Skeletal muscle tissue (tissue), 4 donors: ENCODE data around the gene MXD1. TPM values are rescaled to one million over a fixed set of nuclear protein-coding genes. Genes with fewer than 3 reads are reported as not detected.
"Not testable (repeated sequence)": the region's sequence is repeated elsewhere in the genome, so short reads cannot be mapped to it uniquely, and the experiment has no call there.

ENCODE experiments used
- H3K27ac ChIP-seq: one replicate; pipeline ENCODE4 v1.7.0; 2013; ENCODE audit warnings: mild to moderate bottlenecking, low read depth, low read length, inconsistent platforms
- H3K27me3 ChIP-seq, 3 donors: one replicate each; pipeline ENCODE4 v1.7.0; 2013; ENCODE audit warnings: low read length in 3 of 3; ENCODE audit not compliant: control insufficient read depth in 3 of 3, insufficient read depth in 3 of 3
- H3K36me3 ChIP-seq, 3 donors: one replicate each; pipeline ENCODE4 v1.7.0; 2013; ENCODE audit warnings: low read length in 3 of 3; ENCODE audit not compliant: control insufficient read depth in 3 of 3, insufficient read depth in 3 of 3
- H3K4me1 ChIP-seq, 3 donors: one replicate each; pipeline ENCODE4 v1.7.0; 2013; ENCODE audit warnings: low read length in 3 of 3, mild to moderate bottlenecking in 3 of 3; ENCODE audit not compliant: control insufficient read depth in 3 of 3, insufficient read depth in 3 of 3
- H3K4me3 ChIP-seq, 3 donors: one replicate each; pipeline ENCODE4 v1.7.0; 2013; ENCODE audit warnings: low read length in 3 of 3
- H3K9ac ChIP-seq, 3 donors: one replicate each; pipeline ENCODE4 v1.7.0; 2013; ENCODE audit warnings: low read length in 3 of 3, mild to moderate bottlenecking in 3 of 3, moderate library complexity in 2 of 3, low read depth in 1 of 3
- H3K9me3 ChIP-seq, 3 donors: one replicate each; pipeline ENCODE4 v1.7.0; 2013; ENCODE audit warnings: low read length in 3 of 3; ENCODE audit not compliant: control insufficient read depth in 3 of 3
- total RNA-seq: library from RNA; depleted of rRNA; stranded (reverse); fragments of >200 nt; gene quantifications from one replicate; pipeline ENCODE4 v1.2.3, GENCODE V29; 2014
- donor health status: Osteomylitis.

MXD1 gene, protein sequence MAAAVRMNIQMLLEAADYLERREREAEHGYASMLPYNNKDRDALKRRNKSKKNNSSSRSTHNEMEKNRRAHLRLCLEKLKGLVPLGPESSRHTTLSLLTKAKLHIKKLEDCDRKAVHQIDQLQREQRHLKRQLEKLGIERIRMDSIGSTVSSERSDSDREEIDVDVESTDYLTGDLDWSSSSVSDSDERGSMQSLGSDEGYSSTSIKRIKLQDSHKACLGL
- 2.1 TPM for total RNA-seq

GRCh38 chr2:69914950-69915945, at the start of gene MXD1:
Gene MXD1, plus strand, starts transcription at chr2:69915109. Its CDS starts 222 bp downstream, at chr2:69915331.
- Histone ChIP-seq H3K4me3 (peak within 1 kb of the TSS; percentile 75 to 89 (median 82)), H3K36me3 (peaks cover 5 to 15% (median 9%) of the 10 kb centered on the region in 3 donors), H3K27ac (peak within 1 kb of the TSS; percentile 95), H3K9me3 (no peaks in the 10 kb centered on the region), H3K4me1 (peaks cover 11 to 22% (median 16%) of the 10 kb centered on the region in 3 donors), H3K27me3 (no peaks in the 10 kb centered on the region), H3K9ac (peak within 1 kb of the TSS; percentile 80 to 91 (median 91))

DNA sequence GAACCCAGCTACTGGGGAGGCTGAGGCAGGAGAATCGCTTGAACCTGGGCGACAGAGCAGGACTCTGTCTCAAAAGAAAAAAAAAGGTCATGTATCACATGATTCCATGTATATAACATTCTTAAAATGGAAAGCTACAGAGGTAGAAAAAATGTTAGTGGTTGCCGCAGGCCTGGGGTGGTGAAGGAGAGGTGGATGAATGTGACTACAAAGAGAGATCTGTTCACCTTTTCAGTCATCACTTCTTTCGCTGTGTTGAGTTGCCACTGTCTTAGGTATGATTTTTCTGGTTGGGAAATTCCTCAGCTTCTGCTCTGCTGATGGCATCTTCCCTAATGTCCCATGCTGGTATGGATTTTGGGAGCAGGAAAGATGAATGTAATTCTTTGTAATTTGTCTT, 26.5 kb upstream of the MXD1 start:
- H3K27me3 ChIP-seq, result no peaks in the 10 kb centered on the region
- H3K36me3 ChIP-seq, result no peaks in the 10 kb centered on the region
- H3K4me1 ChIP-seq, result peaks cover 0 to 2% (median 0%) of the 10 kb centered on the region in 3 donors
- no peak overlapping the region for H3K27ac ChIP-seq
- no peak overlapping the region for H3K9ac ChIP-seq
- no peaks in the 10 kb centered on the region for H3K9me3 ChIP-seq
- no peak overlapping the region for H3K4me3 ChIP-seq

DNA sequence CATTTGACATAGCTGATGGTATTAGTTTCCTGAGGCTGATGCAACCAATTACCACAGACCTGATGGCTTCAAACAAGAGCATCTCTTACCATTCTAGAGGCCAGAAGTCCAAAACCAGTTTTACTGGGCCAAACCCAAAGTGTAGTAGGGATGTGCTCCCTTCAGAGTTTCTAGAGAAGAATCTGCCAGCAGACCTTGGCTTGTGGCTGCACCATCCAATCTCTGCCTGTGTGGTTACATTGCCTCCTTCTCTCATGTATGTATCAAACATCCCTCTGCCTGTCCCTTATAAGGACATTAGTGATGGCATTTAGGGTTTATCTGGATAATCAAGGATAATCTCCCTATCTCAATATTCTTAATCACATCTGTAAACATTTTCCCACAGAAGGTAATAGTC, 25.6 kb upstream of the MXD1 start:
- H3K4me3 ChIP-seq, result no peak overlapping the region

GRCh38 chr2:69890881-69891280, 24.0 kb upstream of the MXD1 start:
- H3K4me3 ChIP-seq, result no peak overlapping the region
- H3K36me3 ChIP-seq, result no peaks in the 10 kb centered on the region
- H3K4me1 ChIP-seq, result peaks cover 7 to 17% (median 9%) of the 10 kb centered on the region in 3 donors
- no peaks in the 10 kb centered on the region for H3K9me3 ChIP-seq
- no peaks in the 10 kb centered on the region for H3K27me3 ChIP-seq
- no peak overlapping the region for H3K27ac ChIP-seq
- no peak overlapping the region for H3K9ac ChIP-seq

More for the DNA sequence above, 25.6 kb upstream of the MXD1 start:
- H3K27me3 ChIP-seq, result no peaks in the 10 kb centered on the region
- peaks cover 0 to 4% (median 0%) of the 10 kb centered on the region in 3 donors for H3K4me1 ChIP-seq
- no peaks in the 10 kb centered on the region for H3K9me3 ChIP-seq
- no peaks in the 10 kb centered on the region for H3K36me3 ChIP-seq
- H3K27ac ChIP-seq, result no peak overlapping the region
- H3K9ac ChIP-seq, result no peak overlapping the region

DNA sequence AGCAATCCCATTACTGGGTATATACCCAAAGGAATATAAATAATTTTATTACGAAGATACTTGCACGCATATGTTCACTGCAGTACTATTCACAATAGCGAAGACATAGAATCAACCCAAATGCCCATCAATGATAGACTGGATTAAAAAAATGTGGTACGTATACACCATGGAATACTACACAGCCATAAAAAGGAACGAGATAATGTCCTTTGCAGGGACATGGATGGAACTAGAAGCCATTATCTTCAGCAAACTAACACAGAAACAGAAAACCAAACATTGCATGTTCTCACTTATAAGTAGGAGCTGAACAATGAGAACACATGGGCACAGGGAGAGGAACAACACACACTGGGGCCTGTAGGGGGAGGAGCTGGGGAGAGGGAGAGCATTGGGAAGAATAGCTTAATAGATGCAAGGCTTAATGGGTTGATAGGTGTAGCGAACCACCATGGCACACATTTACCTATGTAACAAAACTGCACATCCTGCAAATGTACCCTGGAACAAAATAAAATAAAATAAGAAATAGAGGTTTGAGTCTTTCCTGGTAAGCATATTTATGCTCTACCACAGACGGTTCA, 22.0 kb upstream of the MXD1 start:
- not testable (repeated sequence) for H3K9me3 ChIP-seq, H3K27ac ChIP-seq, H3K9ac ChIP-seq, H3K27me3 ChIP-seq
- peaks cover 7 to 18% (median 9%) of the 10 kb centered on the region in 3 donors for H3K4me1 ChIP-seq
- H3K4me3 ChIP-seq, result peak overlapping the region; percentile 71 to 95 (median 91)
- peaks cover 8 to 18% (median 13%) of the 10 kb centered on the region in 3 donors for H3K36me3 ChIP-seq

DNA sequence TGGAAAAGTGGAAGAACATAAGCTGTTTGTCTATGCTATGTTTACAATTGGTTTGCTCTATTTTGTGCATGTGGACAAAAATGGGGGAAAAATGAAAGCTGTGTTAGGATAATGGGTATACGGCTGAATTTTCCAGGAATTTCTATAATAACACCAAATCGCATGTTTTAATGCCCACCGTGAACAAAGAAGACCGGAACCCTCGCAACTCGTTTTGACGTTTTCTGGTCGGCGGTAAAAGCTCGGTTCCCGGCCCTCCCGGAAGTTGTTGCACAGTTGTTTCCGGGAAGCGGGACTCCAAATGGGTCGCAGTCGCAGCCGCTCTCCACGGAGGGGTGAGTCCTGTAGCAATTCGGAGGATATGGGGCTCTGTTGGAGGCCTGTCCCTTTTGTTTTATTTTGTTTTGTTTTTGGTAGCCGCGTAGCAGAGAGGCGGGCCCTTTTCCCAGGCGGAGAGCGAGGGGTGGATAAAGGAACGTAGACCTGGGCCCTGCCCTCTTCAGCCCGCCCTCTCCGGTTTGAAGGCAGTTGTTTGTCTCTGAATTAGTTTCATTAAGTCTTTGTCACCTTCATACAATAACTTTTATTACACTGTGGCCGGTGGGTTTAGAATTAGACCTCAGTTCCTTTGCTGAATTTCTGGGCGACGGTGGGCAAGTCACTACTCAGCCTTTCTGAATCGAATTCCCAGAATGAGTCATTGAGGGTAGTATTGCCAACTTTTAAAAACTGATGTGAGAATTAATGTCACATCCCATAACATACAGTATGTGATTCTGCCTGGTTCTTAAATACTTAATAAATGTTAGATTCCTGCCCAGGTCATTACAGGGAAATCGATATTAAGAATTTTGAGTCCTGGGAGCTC, 21.0 kb upstream of the MXD1 start, which contains the start of gene SNRNP27:
TSS of gene SNRNP27 (plus strand) at position 273 of the 868 bp plus-strand sequence. CDS start at position 302, 29 bp downstream.
- H3K9ac ChIP-seq, result peak within 1 kb of the TSS; percentile 90 to 97 (median 96)
- no peaks in the 10 kb centered on the region for H3K27me3 ChIP-seq
- H3K9me3 ChIP-seq, result no peaks in the 10 kb centered on the region
- peak within 1 kb of the TSS; percentile 71 to 95 (median 91) for H3K4me3 ChIP-seq
- H3K4me1 ChIP-seq, result peaks cover 7 to 18% (median 9%) of the 10 kb centered on the region in 3 donors
- peaks cover 12 to 24% (median 15%) of the 10 kb centered on the region in 3 donors for H3K36me3 ChIP-seq
- H3K27ac ChIP-seq, result peak within 1 kb of the TSS; percentile 86

DNA sequence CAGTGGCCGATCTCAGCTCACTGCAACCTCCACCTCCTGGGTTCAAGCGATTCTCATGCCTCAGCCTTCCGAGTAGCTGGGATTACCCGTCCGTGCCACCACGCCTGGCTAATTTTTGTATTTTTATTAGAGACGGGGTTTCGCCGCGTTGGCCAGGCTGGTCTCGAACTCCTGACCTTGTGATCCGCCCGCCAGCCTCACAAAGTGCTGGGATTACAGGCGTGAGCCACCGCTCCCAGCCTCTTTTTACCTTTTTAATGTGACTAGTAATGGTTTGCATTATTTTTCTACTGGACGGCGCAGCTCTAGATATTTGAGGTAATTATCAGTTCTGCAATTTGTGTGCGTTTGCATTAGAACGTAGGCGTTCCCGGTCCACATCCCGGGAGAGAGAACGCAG, 20.2 kb upstream of the MXD1 start:
- H3K9ac ChIP-seq, result peak overlapping the region; percentile 90 to 97 (median 96)
- not testable (repeated sequence) for H3K27me3 ChIP-seq, H3K9me3 ChIP-seq
- peaks cover 7 to 18% (median 9%) of the 10 kb centered on the region in 3 donors for H3K4me1 ChIP-seq
- peak overlapping the region; percentile 86 for H3K27ac ChIP-seq
- H3K36me3 ChIP-seq, result peaks cover 12 to 26% (median 18%) of the 10 kb centered on the region in 3 donors
- H3K4me3 ChIP-seq, result peak overlapping the region; percentile 71 to 95 (median 91)

GRCh38 chr2:69902213-69902922, 12.5 kb upstream of the MXD1 start:
- Histone ChIP-seq H3K9ac (peak overlapping the region in 1 of 3 donors; percentile 21), H3K9me3 (no peaks in the 10 kb centered on the region), H3K27me3 (no peaks in the 10 kb centered on the region), H3K4me1 (no peaks in the 10 kb centered on the region), H3K36me3 (peaks cover 22 to 45% (median 45%) of the 10 kb centered on the region in 3 donors), H3K4me3 (no peak overlapping the region), H3K27ac (no peak overlapping the region)
